Sigmoid colon (tissue), 7 donors: ENCODE results near the gene SIRPA. TPM values are rescaled to one million over a fixed set of nuclear protein-coding genes. Genes with fewer than 3 reads are reported as not detected.

Source experiments
- DNase-seq: peaks from one replicate; pipeline ENCODE4 v3.0.0-alpha.2; 2019
- H3K27ac ChIP-seq, 4 donors: fragments of 200-600 bp; sonication (generic); one replicate each; pipeline ENCODE4 v1.5.1; 2016 to 2019; ENCODE audit warnings: mild to moderate bottlenecking in 1 of 4
- H3K27me3 ChIP-seq, 3 donors: fragments of 200-600 bp; sonication (generic); one replicate each; pipeline ENCODE4 v1.5.1; 2019; ENCODE audit warnings: mild to moderate bottlenecking in 1 of 3
- H3K36me3 ChIP-seq, 4 donors: fragments of 200-600 bp; sonication (generic); one replicate each; pipeline ENCODE4 v1.5.1; 2016 to 2019
- H3K4me1 ChIP-seq, 4 donors: fragments of 200-600 bp; sonication (generic); one replicate each; pipeline ENCODE4 v1.5.1; 2017 to 2019
- H3K4me3 ChIP-seq, 4 donors: fragments of 200-600 bp; sonication (generic); one replicate each; pipeline ENCODE4 v1.5.1; 2017 to 2019; ENCODE audit warnings: mild to moderate bottlenecking in 2 of 4, moderate library complexity in 1 of 4
- H3K9me3 ChIP-seq, 4 donors: fragments of 200-600 bp in 3 of 4; sonication (generic) in 3 of 4; one replicate each; pipeline versions ENCODE4 v1.5.1 to v1.6.1; 2013 to 2019
- EP300 ChIP-seq, 4 donors: sonication (generic); formaldehyde crosslinking; IDR thresholded peaks; one replicate each; pipeline ENCODE4 v1.6.1; 2017; ENCODE audit warnings: antibody characterized with exemption in 4 of 4
- POLR2A ChIP-seq, 2 donors: fragments of 450-650 bp; IDR thresholded peaks; one replicate each; pipeline ENCODE4 v1.6.1; 2016; ENCODE audit warnings: antibody characterized with exemption in 2 of 2, mild to moderate bottlenecking in 2 of 2, moderate library complexity in 2 of 2
- POLR2AphosphoS5 ChIP-seq, 4 donors: sonication (generic); formaldehyde crosslinking; IDR thresholded peaks; one replicate each; pipeline ENCODE4 v1.6.1; 2017; ENCODE audit warnings: antibody characterized with exemption in 4 of 4
- WGBS, 2 donors: extraction: QIAGEN DNeasy Blood & Tissue Kit; methylation state at CpG; one replicate each; pipeline ENCODE4 v1.1.7; 2013; 5-methylcytosine and 5-hydroxymethylcytosine counted together
- intact Hi-C: fragments of 100-400 bp; cut with DNase I; formaldehyde crosslinking; loops from one replicate; pipeline ENCODE4 v1.15.1; 2023
- polyA plus RNA-seq, 3 donors: library from polyadenylated mRNA; stranded (reverse); fragments of 200-250 nt; gene quantifications; one replicate each; pipeline ENCODE4 v1.2.3, GENCODE V29; 2013
- total RNA-seq, 4 donors: library from RNA; depleted of rRNA; stranded (reverse); fragments of >200 nt; gene quantifications; one replicate each; pipeline ENCODE4 v1.1.0, GENCODE V29; 2016
- TF ChIP-seq, protein P1 (sequence below), 4 experiments: fragments of 450-650 bp in 3 of 4; fragments of 200-600 bp in 1 of 4; IDR thresholded peaks; one replicate each; pipeline ENCODE4 v1.5.1; 2016 to 2019; ENCODE audit warnings: antibody characterized with exemption in 4 of 4, mild to moderate bottlenecking in 3 of 4, moderate library complexity in 2 of 4
- donor health status: healthy with polysubstance abuse.
- donor health status: Bipolar disorder and iron deficiency.
- donor health status: healthy.

SIRPA gene
- total and polyA plus RNA-seq, 7 donors = 8.4 to 25.5 (median 16.3) TPM

DNA sequence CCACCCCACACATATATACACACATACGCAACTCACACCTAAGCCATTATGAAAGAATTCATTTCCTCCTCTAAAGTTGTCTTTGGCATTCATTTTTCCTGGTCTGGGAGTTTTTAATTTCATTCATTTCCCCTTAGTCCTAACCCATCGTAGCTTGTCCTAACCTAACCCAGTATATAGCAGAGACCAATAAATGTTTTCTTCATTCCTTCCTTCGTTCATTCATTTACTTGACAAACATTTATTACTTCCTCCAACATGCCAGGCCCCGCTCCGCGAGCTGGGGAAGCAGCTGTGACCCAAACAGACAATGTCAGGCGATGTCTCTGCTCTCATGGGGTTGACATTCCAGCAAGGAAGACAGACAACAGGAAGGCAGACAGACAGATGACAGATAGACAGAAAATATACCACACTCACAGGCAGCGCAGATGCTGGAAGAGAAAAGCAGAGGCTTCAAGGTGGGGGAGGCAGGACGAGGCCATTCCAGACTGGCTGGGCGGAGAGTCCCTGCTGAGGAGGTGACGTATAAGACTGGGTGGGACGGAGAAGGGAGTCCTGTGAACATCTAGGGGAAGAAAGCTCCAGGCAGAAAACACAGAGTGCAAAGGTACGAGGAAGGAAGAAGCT lies 33.7 kb upstream of the SIRPA start:
- WGBS, 2 donors = 11 to 49% methylated on average over 13 of the region's 13 CpGs

DNA sequence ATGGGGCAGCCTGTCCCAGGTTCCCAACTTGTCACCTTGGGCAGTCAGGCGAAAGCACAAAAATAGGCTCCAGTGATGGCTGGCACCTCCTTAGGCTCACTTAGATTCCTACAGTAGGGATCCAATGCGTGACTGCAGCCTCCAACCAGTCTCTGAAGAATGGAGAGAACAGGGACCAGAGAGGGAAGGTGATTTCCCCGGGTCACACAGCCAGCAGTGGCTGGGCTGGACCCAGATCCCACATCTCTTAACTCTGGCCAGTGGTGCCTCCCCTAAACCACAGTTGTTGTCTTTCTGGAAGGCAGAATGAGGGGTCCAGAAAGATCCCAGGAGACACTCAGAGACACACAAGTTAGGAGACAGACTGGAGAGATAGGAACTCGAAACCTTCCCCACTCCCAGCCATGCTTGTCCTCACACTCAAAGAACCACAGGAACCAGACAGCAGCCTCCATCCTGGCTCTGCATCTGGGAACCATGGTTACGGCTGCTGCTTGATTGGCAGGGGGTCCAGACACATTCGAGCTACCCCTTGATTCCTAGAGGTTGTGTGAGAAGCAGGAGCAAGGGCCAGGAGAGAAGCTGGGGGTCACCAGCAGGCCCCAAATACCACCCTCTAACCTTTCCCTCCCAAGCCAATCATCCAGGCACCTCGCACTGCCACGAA lies 33.1 kb upstream of the SIRPA start:
- Histone ChIP-seq H3K27ac (no peak overlapping the region), H3K4me1 (no peaks in the 10 kb centered on the region), H3K4me3 (no peak overlapping the region), H3K27me3 (no peaks in the 10 kb centered on the region), H3K9me3 (no peaks in the 10 kb centered on the region), H3K36me3 (no peaks in the 10 kb centered on the region)
- DNase-seq = no peak
- TF ChIP-seq EP300 (IDR thresholded peaks at IDR 0.05) (no peak), POLR2AphosphoS5 (IDR thresholded peaks at IDR 0.05) (no peak), POLR2A (IDR thresholded peaks at IDR 0.05) (no peak)
- TF ChIP-seq, protein P1, sequence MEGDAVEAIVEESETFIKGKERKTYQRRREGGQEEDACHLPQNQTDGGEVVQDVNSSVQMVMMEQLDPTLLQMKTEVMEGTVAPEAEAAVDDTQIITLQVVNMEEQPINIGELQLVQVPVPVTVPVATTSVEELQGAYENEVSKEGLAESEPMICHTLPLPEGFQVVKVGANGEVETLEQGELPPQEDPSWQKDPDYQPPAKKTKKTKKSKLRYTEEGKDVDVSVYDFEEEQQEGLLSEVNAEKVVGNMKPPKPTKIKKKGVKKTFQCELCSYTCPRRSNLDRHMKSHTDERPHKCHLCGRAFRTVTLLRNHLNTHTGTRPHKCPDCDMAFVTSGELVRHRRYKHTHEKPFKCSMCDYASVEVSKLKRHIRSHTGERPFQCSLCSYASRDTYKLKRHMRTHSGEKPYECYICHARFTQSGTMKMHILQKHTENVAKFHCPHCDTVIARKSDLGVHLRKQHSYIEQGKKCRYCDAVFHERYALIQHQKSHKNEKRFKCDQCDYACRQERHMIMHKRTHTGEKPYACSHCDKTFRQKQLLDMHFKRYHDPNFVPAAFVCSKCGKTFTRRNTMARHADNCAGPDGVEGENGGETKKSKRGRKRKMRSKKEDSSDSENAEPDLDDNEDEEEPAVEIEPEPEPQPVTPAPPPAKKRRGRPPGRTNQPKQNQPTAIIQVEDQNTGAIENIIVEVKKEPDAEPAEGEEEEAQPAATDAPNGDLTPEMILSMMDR (IDR thresholded peaks at IDR 0.05) = no peak
- WGBS, 2 donors = 80 to 83% methylated on average over 8 of the region's 8 CpGs
- intact Hi-C loops = no loop called here

More for the DNA sequence above, 33.7 kb upstream of the SIRPA start:
- Histone ChIP-seq H3K27ac (no peak overlapping the region), H3K4me3 (no peak overlapping the region), H3K36me3 (no peaks in the 10 kb centered on the region), H3K9me3 (no peaks in the 10 kb centered on the region), H3K27me3 (no peaks in the 10 kb centered on the region), H3K4me1 (no peaks in the 10 kb centered on the region)
- DNase-seq = no peak
- intact Hi-C loops = no loop called here
- TF ChIP-seq POLR2A (IDR thresholded peaks at IDR 0.05) (no peak), POLR2AphosphoS5 (IDR thresholded peaks at IDR 0.05) (no peak)
- TF ChIP-seq, protein P1 (IDR thresholded peaks at IDR 0.05) = no peak

DNA sequence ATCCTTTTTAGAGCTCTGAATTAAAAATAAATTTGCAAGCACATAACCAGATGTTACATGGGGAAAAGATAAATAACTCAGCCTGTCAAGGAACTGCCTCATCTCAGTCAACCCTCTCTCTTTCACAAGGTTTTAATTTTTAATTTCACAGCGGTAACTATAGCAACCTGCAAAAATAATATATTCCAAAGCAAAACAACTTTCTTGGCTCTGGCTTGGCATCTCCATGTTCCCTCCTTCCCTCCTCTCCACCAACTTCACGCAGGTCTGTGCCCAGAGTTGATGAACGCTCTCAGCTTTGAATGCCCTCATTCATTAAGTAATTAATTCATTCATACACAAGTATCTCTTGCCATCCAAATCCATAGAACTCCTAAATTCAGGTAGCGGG lies 32.5 kb upstream of the SIRPA start:
- Histone ChIP-seq H3K27me3 (peaks cover 0 to 2% (median 0%) of the 10 kb centered on the region in 3 donors), H3K9me3 (no peaks in the 10 kb centered on the region), H3K4me3 (no peak overlapping the region), H3K4me1 (no peaks in the 10 kb centered on the region), H3K27ac (no peak overlapping the region), H3K36me3 (no peaks in the 10 kb centered on the region)
- intact Hi-C loops = no loop called here
- DNase-seq = no peak
- 92 to 95% methylated on average over 4 of the region's 4 CpGs for WGBS, 2 donors
- TF ChIP-seq POLR2AphosphoS5 (IDR thresholded peaks at IDR 0.05) (no peak), POLR2A (IDR thresholded peaks at IDR 0.05) (no peak), EP300 (IDR thresholded peaks at IDR 0.05) (no peak)
- TF ChIP-seq, protein P1 (IDR thresholded peaks at IDR 0.05) = no peak

DNA sequence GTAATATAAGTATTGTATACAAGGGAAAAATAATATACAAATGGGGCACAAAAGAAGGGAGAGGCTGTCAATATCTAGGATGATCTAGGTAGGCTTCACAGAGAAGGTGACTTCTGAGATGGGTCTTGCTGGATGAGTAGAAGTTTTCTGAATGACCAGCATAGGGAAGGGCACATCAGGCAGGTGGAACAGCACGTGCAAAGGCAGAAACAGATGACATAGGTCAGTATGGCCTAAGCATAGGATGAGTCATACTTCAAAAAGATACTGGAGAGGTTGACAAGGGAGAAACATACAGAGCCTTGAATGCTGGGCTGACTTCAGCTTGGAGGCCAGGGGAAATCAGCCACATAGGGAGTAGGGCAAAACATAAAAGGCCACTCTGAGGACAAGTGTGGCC lies 31.9 kb upstream of the SIRPA start:
- no peak for DNase-seq
- Histone ChIP-seq H3K4me1 (no peaks in the 10 kb centered on the region), H3K9me3 (no peaks in the 10 kb centered on the region), H3K4me3 (no peak overlapping the region), H3K36me3 (no peaks in the 10 kb centered on the region), H3K27me3 (peaks cover 0 to 5% (median 0%) of the 10 kb centered on the region in 3 donors), H3K27ac (no peak overlapping the region)
- TF ChIP-seq EP300 (IDR thresholded peaks at IDR 0.05) = no peak
- TF ChIP-seq, protein P1 (IDR thresholded peaks at IDR 0.05) = no peak
- intact Hi-C loops = no loop called here
- WGBS, 2 donors = 30 to 68% methylated on average over 1 of the region's 1 CpG
